GM21360 (cell line): ENCODE data around the gene PLD3.
"Not testable (repeated sequence)": the region's sequence is repeated elsewhere in the genome, so short reads cannot be mapped to it uniquely, and the experiment has no call there.

Source experiments
- ATAC-seq: cut with Tn5 transposase; IDR thresholded peaks from one replicate; pipeline ENCODE4 v1.9.1; 2021; ENCODE audit warnings: mild to moderate bottlenecking, moderate library complexity; ENCODE audit not compliant: unreplicated experiment

Gene PLD3

GRCh38 chr19:40332669-40333068, 15.8 kb upstream of the PLD3 start:
- ATAC-seq, result no peak

DNA sequence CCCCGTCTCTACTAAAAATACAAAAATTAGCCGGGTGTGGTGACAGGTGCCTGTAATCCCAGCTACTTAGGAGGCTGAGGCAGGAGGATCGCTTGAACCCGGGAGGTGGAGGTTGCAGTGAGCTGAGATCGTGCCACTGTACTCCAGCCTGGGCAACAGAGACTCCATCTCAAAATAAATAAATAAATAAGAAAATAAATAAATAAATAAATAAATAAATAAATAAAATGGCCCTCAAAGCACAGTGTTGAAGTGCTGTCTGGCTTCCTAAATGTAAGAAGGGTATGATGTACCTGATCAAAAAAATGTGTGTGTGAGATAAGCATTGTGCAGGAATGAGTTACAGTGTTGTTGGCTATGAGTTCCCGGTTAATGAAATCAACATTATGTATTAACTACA, 15.4 kb upstream of the PLD3 start:
- not testable (repeated sequence) for ATAC-seq

DNA sequence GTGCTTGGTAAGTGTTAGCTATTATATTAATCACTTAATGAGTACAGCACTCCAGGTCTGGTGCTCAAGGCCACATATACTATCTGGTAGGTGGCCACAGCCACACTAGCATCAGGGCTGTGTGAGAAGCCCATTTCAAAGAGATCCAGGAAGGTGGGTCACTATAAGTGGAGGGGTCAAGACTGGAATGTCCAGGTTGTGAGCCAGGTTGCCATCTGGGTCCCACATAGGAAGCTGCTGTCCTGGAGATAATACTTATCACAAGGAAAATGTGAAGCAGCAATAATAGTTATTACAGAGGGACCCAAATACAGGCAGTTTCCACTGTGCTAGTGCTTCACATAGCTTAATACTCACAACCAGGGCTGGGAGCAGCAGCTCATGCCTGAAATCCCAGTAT, 13.4 kb upstream of the PLD3 start:
- no peak for ATAC-seq

DNA sequence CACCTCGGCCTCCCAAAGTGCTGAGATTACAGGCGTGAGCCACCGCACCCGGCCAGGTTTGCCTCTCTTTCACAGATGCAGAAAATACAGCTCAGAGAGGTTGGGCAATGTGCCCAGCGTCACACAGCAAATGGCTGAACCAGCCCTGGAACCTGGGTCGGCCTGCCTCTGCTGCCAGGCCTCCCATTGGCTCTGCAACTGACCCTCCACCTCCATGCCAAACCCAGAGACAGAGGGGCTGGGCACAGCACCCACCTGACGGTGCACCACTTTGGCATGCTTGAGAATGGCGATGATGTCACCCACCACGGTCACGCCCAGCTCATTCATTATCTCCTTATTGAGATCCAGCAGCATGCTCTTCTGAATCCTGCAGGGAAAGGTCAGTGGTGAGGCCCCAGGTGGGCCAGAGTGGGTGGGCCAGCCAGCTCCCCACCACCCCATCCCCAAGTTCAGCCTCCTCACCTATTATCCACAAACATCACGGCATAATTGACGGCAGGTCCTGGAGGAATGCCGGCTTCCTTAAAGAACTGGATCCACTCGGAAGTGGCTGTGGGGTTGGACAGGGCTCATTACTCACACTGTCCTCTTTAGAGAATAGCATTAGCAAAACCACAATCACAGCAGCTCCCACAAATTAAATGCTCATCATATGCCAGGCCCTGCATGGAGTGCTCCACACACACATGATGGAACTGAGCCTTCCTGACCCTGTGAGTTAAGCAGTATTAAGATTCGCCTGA, 12.5 kb upstream of the PLD3 start:
- no peak for ATAC-seq

DNA sequence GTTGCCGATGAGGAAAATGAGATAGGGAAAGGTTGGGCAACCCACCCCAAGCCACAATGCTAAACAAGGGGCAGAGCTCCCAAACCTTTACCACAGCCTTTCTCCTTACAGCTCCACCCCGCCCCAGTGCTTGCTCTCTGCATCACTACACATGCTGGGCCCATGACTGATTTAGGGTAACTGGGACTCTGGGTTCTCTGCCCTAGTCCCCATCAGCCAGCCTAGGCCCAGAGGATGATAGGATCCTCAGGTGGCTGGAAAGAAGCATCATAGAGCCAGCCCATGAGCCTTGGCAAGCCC, 11.9 kb upstream of the PLD3 start:
- no peak for ATAC-seq

- no peak for ATAC-seq
Measured at GRCh38 chr19:40337107-40337506, 11.4 kb upstream of the PLD3 start.

DNA sequence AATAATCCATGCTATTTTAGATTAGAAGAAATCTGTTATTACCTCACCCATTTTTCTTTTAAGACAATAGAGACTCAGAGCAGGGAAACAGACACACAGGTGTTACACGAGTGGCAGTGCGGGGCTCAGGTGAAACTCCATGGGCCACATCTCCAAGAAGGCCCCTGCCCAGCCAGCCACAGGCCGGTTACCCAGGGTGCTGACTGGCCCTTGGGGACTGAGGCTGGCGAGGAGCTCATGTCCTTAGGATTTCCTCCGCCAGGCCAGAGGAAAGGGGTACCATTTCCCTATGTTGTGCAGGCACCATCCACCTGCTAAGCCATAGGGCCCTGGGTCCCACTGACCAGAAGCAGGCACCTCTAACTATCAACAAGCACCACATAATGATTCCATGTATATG, 10.9 kb upstream of the PLD3 start:
- ATAC-seq, result no peak

GRCh38 chr19:40339018-40339728, 9.3 kb upstream of the PLD3 start:
- ATAC-seq, result no peak

DNA sequence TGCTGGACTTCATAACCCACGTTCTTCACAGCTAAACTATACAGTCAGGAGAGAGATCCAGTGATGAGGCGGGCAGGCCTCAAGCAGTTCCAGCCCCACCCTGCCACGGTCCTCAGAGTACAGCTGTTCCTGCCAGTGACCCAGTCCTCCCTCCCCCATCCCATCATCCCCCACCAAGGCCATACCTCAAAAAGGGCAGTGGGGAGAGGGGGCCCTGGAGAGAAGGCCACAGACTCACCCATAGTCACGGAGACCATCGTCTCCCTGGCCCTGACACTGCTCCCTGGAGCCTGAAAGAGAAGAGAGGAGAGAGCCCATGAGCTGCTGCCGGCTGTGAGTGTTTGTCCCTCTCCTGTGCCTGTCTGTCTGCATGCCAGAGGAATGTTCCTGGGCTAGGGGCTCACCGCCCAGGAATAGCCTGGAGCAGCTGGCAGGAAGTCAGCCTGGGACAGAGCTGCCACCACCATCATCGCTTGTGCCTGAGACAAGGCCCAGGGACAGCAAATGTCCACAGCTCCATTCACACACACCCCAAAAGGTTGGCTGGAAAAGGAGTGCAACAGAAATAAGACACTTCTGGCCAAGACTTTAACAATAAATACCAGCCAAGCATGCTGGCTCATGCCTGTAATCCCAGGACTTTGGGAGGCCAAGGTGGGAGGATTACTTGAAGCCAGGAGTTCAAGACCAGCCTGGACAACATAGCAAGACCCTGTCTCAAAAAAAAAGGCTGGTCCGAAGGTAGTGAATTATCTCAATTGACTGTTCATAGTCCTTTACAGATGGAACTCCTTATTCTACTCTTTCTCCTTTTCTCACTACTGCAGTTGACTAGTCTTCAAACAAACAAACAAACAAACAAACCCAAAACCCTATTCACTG, 6.7 kb upstream of the PLD3 start:
- ATAC-seq, result no peak

DNA sequence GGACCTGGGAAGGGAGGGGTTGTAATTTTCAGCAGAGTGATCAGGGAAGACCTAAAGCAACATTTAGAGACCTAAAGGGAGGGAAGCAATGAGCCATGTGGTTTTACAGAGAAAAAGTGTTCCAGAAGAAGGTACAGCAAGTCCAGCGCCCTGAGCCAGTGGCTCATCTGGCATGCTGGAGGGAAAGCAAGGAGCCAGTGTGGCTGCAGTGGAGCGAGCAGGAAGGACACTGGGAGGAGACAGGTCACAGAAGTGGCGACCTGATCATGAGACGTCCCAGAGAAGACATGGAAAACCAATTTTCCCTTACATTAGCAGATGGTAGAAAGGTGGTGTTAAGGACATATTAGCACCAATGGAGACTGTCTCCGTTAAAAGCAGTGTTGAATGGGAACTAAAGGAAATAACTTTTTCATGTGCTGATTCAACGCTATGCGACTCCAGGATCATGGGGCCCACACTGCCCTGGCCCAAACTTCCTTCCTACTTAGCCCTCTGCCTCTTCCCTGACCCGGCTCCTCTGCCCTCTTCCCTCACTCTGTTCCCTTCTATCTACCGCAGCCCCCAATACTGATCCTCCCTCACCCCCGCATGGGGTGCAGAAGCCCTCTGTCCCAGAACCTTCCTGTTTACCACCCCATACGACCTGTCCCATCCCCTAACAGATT, 5.7 kb upstream of the PLD3 start:
- ATAC-seq, result no peak

- ATAC-seq, result no peak
Measured at GRCh38 chr19:40344422-40344821, 4.1 kb upstream of the PLD3 start.

DNA sequence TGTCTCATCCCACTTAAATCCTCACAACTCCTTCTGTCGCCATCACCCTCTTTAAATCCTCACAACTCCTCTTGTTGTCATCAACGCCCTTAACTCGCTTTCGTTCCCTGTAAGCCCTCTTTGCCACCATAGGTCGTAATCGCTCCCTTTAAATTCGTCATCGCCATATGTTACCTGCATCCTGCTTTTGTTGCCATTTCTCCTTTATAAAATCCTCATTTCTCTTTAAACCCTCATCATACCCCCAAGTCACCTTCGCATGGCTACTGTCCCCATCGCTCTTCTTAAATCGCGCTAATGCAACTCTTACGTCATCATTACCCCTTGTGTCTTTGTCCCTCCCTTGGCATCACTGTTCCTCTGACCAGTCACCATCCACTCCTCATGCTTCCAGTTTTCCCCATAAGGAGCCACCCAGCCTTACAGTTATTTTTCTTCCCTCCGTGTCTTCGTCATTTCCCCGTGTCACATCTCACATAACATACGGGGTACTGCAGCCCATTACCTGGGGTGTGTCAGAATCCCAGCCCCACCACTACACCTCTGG, 539 bp downstream of the PLD3 start:
- no peak for ATAC-seq

GRCh38 chr19:40355975-40356680, 7.6 kb downstream of the PLD3 start:
- ATAC-seq, result no peak

GRCh38 chr19:40356681-40357595, 8.4 kb downstream of the PLD3 start:
- ATAC-seq, result no peak

- no peak for ATAC-seq
Measured at GRCh38 chr19:40357640-40358039, 9.1 kb downstream of the PLD3 start.

DNA sequence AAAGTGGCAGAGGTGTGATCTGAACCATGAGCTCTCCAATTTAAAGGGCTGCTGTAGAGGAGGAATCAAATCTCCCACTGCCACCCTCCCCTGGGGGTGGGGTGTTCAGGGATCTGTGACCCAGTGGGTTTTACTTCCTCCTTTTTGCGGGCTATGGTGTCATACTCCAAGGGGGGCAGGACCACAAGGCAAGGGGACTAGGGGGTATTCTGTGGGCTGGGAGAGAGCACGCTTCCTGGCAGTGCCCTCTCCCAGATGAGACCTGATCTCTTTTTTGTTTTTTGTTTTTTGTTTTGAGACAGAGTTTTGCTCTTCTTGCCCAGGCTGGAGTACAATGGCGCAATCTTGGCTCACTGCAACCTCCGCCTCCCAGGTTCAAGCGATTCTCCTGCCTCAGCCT, 10.3 kb downstream of the PLD3 start:
- ATAC-seq, result no peak

DNA sequence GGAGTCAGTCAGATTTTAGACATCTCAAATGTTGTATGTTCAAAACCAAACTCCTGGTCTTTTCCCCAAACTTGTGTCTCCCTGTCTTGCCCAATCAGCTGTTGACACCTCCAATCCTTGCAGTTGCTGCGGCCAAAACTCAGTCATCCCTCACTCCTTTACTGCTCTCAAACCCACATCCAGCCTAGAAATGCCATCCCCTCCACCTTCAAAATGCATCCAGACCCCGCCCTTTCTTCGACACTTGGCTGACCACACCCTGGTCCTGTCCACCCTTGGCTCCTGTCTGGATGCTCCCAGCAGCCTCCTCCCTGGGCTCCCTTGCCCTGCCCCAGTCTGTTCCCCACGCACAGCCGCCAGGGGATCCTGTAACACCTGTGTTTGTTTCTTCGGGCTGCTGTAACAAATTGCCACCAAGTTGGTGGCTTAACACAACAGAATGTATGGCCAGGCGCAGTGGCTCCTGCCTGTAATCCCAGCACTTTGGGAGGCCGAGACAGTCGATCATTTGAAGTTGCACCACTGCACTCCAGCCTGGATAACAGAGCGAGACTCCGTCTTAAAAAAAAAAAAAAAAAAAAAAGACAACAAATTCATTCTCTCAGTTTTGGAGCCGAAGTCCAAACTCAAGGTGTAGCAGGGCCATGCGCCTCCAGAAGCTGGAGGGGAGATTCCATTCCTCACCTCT, 11.7 kb downstream of the PLD3 start:
- ATAC-seq, result no peak

DNA sequence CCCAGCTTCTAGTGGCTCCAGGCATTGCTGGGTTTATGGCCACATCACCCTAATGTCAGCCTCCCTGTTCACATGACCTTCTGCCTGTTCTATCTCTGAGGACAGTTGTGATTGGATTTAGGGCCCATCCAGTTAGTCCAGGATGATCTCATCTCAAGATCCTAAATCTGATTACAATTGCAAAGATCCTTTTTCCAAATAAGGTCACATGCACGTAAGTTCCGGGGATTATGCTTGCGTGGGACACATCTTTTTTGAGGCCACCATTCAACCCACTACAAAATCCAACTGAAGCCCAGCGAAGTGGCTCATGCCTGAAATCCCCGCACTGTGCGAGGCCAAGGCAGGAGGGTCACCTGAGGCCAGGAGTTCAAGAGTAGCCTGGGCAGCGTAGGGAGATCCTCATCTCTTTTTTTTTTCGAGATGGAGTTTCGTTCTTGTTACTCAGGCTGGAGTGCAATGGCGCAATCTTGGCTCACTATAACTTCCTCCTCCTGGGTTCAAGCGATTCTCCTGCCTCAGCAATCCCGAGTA, 12.3 kb downstream of the PLD3 start:
- ATAC-seq, result no peak

DNA sequence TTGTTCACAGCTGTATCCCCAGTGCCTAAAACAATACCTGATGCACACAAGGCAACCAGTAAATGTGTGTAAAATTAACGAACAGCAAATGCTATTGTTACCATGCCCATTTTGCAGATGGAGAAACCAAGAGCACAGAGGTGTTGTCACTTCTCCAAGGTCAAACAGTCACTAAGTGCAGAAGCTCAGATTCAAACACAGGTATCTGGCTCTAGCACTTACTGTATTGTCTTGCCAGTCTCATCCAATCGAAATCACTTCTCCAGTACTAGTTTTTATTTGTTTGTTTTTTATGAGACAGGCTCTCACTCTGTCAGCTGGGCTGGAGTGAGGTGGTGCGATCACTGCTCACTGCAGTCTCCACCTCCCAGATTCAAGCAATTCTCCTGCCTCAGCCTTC, 13.7 kb downstream of the PLD3 start:
- no peak for ATAC-seq
